ENCODE measurements around the gene TMEM114.

DNA sequence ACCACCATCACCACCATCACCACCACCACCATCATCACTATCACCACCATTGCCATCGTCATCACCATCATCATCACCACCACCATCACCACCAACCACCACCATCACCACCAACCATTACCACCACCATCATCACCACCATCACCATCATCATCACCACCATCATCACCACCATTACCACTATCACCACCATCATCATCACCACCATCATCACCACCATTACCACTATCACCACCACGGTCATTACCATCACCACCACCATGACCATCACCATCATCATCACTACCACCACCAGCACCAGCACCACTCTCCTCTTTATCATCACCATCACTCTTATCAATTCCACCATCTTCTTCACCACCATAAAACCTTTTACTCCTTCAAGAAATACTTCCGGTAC is 1.1 kb upstream of the TMEM114 start:
- TF ChIP-seq POLR2A (IDR thresholded peaks at IDR 0.05; ENCODE audit: borderline replicate concordance, extremely low read depth, insufficient read depth, insufficient read length): no peak
- TF ChIP-seq, protein P1, sequence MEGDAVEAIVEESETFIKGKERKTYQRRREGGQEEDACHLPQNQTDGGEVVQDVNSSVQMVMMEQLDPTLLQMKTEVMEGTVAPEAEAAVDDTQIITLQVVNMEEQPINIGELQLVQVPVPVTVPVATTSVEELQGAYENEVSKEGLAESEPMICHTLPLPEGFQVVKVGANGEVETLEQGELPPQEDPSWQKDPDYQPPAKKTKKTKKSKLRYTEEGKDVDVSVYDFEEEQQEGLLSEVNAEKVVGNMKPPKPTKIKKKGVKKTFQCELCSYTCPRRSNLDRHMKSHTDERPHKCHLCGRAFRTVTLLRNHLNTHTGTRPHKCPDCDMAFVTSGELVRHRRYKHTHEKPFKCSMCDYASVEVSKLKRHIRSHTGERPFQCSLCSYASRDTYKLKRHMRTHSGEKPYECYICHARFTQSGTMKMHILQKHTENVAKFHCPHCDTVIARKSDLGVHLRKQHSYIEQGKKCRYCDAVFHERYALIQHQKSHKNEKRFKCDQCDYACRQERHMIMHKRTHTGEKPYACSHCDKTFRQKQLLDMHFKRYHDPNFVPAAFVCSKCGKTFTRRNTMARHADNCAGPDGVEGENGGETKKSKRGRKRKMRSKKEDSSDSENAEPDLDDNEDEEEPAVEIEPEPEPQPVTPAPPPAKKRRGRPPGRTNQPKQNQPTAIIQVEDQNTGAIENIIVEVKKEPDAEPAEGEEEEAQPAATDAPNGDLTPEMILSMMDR (IDR thresholded peaks at IDR 0.05 in 2 of 3, conservative IDR thresholded peaks at IDR 0.05 in 1 of 3; ENCODE audit: borderline replicate concordance in 1 of 3, insufficient read depth in 1 of 3, low read depth in 2 of 3, low read length in 2 of 3): no peak
- TF ChIP-seq EZH2phosphoT487 (IDR thresholded peaks at IDR 0.05; ENCODE audit: borderline replicate concordance): no peak
- TF ChIP-seq, protein P2, sequence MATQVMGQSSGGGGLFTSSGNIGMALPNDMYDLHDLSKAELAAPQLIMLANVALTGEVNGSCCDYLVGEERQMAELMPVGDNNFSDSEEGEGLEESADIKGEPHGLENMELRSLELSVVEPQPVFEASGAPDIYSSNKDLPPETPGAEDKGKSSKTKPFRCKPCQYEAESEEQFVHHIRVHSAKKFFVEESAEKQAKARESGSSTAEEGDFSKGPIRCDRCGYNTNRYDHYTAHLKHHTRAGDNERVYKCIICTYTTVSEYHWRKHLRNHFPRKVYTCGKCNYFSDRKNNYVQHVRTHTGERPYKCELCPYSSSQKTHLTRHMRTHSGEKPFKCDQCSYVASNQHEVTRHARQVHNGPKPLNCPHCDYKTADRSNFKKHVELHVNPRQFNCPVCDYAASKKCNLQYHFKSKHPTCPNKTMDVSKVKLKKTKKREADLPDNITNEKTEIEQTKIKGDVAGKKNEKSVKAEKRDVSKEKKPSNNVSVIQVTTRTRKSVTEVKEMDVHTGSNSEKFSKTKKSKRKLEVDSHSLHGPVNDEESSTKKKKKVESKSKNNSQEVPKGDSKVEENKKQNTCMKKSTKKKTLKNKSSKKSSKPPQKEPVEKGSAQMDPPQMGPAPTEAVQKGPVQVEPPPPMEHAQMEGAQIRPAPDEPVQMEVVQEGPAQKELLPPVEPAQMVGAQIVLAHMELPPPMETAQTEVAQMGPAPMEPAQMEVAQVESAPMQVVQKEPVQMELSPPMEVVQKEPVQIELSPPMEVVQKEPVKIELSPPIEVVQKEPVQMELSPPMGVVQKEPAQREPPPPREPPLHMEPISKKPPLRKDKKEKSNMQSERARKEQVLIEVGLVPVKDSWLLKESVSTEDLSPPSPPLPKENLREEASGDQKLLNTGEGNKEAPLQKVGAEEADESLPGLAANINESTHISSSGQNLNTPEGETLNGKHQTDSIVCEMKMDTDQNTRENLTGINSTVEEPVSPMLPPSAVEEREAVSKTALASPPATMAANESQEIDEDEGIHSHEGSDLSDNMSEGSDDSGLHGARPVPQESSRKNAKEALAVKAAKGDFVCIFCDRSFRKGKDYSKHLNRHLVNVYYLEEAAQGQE (IDR thresholded peaks at IDR 0.05; ENCODE audit: low read depth): no peak
- TF ChIP-seq EGR1 (IDR thresholded peaks at IDR 0.05; ENCODE audit: low read depth): no peak
- TF ChIP-seq EZH2 (IDR thresholded peaks at IDR 0.05): no peak
- no peak for TF ChIP-seq SP1 (IDR thresholded peaks at IDR 0.05; ENCODE audit: low read depth)
- TF ChIP-seq POLR2AphosphoS5 (IDR thresholded peaks at IDR 0.05; ENCODE audit: low read depth, low read length): no peak

Data from HCT116 (cell line).